Left renal cortex interstitium (tissue), 4 donors: ENCODE results near the gene GALR2. TPM values are rescaled to one million over a fixed set of nuclear protein-coding genes. Genes with fewer than 3 reads are reported as not detected.
"Not testable (repeated sequence)": the region's sequence is repeated elsewhere in the genome, so short reads cannot be mapped to it uniquely, and the experiment has no call there.

Experiments
- DNase-seq, 4 donors: peaks; one replicate each; pipeline ENCODE4 v3.0.0-alpha.2; 2013; ENCODE audit warnings: low read depth in 4 of 4, low spot score in 2 of 4, missing footprints in 1 of 4
- polyA plus RNA-seq, 4 donors: library from polyadenylated mRNA; unstranded; fragments of 120-200 nt; gene quantifications; one replicate each; pipeline ENCODE4 v1.2.1, GENCODE V29; 2013; ENCODE audit not compliant: insufficient read length in 4 of 4

GALR2 gene
- polyA plus RNA-seq, 4 donors: 0.25 to 0.88 (median 0.26) TPM

GRCh38 chr17:76049836-76050537 is 24.6 kb upstream of the GALR2 start:
- DNase-seq: no peak

GRCh38 chr17:76050538-76051467 is 23.8 kb upstream of the GALR2 start:
- DNase-seq: no peak

DNA sequence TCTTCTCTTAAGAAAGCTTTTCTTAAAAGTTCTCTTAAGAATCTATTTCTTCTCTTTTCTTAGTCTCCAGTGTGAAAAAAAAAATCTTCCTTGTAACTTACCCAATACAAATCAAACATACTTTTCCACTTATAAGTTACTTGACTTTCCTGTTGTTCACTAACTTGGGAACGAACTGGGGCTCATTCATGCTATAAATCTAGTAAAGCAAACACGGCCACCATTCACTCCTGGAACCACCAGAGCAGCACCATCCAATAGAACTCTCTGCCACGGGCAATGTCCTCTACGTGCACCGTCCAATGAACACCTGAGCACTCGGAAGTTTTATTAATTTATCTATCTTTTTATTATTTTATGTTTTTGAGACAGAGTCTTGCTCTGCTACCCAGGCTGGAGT is 23.0 kb upstream of the GALR2 start:
- DNase-seq: no peak

GRCh38 chr17:76053246-76054111 is 21.1 kb upstream of the GALR2 start:
- no peak for DNase-seq

DNA sequence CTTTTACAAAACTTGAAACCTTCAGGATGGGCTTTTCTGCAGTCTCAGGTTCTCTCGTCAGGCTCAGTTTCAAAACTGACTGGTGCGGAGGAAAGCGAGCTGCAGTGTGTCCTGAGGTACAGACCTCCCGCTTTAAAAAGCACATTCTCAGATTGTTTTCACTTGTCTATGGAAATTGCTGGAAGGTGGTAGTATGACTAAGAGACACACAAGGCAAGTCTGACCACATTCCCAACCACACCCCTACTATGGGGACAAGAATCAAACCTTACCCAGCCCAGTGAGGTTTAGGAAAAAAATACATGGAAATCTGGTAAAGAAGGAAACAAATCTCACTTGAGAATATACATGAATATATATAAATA is 20.5 kb upstream of the GALR2 start:
- no peak for DNase-seq

GRCh38 chr17:76056882-76057281 is 17.7 kb upstream of the GALR2 start:
- DNase-seq: no peak

DNA sequence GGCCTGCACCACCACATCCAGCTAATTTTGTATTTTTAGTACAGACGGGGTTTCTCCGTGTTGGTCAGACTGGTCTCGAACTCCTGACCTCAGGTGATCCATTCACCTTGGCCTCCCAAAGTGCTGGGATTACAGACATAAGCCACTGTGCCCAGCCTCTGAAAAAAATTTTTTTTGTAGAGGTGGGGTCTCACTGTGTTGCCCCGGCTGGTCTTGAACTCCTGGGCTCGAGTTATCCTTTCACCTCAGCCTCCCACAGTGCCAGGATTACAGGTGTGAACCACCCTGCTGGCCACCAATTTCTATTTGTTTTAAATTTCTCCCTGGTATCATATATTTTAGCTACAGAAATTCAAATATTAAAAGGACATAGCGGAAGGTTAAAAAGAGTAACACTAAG is 16.3 kb upstream of the GALR2 start:
- DNase-seq: not testable (repeated sequence)

- no peak for DNase-seq
Observed at GRCh38 chr17:76063875-76064546, 10.6 kb upstream of the GALR2 start.

GRCh38 chr17:76065775-76066174 is 8.8 kb upstream of the GALR2 start:
- no peak for DNase-seq

DNA sequence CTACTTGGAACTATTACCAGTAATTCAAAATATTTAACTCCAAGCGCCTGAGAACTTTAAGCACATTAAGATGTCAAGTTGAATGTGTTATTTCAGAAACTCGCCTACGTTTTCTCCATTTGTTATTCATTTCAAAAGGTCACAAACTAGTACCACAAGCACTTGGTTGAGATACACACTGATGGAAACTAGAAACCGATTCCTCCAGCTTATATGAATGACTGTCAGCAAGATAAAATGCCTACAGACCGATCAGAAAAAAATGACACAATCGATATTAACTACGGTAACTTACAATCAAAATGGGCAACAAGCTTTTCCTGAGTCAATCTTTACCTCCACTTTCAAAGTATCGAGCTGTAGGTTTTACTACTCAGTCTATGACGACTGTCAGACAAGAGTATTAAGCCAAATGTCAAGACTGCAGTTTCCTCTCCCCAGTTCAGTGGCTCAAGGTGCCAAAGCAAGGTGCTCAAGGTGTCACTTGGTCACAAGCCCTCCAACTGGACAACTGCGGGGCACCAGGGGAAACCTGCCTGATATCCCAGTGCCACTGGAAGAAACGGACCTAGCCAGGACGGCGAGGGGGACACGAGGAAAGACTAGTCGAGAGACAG is 2.9 kb upstream of the GALR2 start:
- DNase-seq: no peak

- DNase-seq: peak; percentile 59 to 84 (median 72)
Observed at GRCh38 chr17:76072148-76072858, 2.3 kb upstream of the GALR2 start, which contains the start of gene SRP68. Gene SRP68 (minus strand): TSS chr17:76072517. CDS start chr17:76072491, 26 bp downstream.

GRCh38 chr17:76075364-76076145 is 974 bp downstream of the GALR2 start:
- DNase-seq: no peak

DNA sequence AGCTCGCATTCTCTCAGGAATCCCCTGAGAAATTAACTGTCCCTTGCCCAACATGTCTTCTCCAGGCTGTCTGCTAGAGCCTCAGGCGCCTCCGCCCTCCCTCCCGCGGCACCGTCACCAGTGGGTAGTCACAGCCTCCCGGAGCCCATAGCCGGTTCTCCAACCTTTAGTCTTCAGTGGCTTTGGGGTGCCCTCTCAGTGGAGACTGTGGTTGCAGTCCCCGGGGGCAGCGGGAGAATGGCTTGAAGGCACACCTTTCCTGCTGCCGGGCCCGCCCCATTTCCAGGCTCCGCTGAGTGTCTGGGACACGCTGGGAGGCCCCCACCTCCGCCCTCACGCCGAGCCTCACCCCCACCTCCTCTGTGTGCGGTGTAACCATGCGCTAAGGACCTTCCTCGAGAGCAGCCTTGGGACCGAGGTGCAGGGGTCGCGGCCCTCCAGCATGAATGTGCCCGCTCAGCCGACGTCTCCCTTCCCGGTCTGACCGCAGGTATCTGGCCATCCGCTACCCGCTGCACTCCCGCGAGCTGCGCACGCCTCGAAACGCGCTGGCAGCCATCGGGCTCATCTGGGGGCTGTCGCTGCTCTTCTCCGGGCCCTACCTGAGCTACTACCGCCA is 1.7 kb downstream of the GALR2 start:
- DNase-seq: no peak

DNA sequence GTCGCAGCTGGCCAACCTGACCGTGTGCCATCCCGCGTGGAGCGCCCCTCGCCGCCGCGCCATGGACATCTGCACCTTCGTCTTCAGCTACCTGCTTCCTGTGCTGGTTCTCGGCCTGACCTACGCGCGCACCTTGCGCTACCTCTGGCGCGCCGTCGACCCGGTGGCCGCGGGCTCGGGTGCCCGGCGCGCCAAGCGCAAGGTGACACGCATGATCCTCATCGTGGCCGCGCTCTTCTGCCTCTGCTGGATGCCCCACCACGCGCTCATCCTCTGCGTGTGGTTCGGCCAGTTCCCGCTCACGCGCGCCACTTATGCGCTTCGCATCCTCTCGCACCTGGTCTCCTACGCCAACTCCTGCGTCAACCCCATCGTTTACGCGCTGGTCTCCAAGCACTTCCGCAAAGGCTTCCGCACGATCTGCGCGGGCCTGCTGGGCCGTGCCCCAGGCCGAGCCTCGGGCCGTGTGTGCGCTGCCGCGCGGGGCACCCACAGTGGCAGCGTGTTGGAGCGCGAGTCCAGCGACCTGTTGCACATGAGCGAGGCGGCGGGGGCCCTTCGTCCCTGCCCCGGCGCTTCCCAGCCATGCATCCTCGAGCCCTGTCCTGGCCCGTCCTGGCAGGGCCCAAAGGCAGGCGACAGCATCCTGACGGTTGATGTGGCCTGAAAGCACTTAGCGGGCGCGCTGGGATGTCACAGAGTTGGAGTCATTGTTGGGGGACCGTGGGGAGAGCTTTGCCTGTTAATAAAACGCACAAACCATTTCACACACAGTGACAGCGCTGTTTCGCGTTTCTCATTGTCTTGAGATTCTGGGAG is 2.4 kb downstream of the GALR2 start:
- no peak for DNase-seq

DNA sequence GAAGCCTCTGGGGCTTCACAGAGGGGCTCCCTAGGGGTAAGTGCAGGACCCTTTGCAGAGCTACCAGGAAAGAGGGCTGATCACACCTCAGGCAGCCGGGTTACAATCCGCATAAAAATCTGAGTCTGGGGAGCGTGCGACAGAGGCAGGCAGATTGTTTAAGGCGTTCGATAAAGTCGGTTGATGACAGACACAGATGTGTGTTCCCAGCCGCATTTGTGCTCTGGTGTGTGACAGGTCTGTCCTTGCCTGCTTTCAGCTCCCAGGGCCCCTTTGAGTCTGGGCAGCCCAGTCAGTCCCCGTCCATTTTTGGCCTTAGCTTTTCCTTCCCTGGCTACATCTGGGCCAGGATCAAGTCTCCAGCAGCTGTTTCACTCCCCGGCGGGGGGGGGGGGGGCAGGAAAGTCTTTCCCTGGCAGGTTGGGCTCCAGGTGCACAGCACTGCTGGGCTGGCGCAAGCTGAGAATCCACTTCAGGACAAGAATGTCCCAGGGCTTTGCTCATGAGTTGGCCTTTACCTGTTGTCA is 3.1 kb downstream of the GALR2 start:
- DNase-seq: no peak

GRCh38 chr17:76078370-76078769 is 3.8 kb downstream of the GALR2 start:
- not testable (repeated sequence) for DNase-seq
